HPDE6-E6E7 (cell line): ENCODE measurements around the gene SLC19A3.
"Not testable (repeated sequence)": the region's sequence is repeated elsewhere in the genome, so short reads cannot be mapped to it uniquely, and the experiment has no call there.

Experiments used
- DNase-seq: peaks from one replicate; pipeline ENCODE4 v3.0.0; 2011; ENCODE audit warnings: missing footprints; ENCODE audit errors: extremely low spot score

The SLC19A3 gene

DNA sequence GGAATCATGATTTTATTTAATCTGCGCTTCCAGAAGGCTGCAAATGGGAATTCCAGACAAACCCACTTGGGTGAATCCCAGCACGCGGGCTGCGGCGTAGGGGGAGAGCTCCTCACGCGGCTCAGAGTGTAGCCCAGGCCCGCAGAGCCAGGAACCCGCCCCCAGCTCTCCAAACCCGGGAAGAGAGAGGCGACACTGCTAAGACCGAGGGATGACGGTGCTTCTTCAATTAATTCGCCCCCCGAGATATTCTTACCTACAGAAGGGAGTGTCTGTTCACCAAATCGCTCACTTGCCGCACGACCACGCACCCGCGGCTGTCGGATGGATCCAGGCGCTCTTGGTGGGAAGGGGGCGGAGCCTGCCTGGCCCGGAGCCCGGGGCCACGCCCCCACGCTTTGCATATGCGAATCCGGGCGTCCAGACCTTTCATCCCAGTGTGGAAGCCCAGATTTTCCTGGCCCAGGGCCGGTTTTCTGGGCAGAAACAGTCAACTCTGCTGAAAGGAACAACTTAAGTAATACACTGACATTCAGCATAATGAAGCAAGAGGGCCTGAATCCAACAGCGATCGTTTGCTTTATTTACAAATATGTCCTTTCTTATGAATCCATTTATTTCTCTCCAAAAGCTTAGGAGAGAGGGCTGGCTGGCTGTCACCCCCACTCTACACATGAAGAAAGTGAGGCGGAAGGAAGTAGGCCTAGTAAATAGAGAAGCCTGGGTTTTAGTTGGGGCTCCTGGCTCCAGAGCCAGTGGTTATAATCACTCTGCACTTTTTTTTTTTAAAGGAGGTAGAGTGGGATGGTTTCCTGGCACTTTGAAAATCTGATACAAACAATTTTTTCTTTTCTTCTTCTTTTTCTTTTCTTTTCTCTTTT, at the start of gene SLC19A3:
TSS of gene SLC19A3 (minus strand) at position 342 of the 881 bp plus-strand sequence. CDS start 15,710 bp downstream, outside the sequence.
- DNase-seq = peak; percentile 46

DNA sequence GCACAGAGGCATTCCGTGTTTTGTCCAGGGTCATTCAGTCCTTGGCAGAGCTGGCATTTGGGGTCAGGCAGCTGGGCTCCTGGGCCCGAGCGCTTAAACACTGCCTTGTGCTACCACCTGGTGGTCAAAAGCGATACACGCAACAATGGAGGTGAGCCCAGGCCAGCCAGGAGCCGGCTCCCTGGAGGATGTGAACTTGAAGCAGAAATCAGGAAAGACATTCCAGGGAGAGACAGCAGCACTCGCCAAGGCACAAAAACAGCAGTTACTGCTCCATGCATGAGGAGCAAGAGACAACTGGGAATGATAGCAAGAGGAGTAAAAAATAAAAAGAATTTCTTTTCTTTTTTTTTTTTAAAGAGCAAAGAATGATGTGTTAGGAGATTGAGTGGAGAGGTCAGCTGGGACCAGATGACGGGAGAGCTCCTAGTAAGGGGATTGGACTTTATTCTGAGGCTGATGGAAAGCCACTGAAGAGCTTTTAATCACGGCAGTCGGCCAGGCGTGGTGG, 48.6 kb upstream of the SLC19A3 start:
- DNase-seq = peak; percentile 73

DNA sequence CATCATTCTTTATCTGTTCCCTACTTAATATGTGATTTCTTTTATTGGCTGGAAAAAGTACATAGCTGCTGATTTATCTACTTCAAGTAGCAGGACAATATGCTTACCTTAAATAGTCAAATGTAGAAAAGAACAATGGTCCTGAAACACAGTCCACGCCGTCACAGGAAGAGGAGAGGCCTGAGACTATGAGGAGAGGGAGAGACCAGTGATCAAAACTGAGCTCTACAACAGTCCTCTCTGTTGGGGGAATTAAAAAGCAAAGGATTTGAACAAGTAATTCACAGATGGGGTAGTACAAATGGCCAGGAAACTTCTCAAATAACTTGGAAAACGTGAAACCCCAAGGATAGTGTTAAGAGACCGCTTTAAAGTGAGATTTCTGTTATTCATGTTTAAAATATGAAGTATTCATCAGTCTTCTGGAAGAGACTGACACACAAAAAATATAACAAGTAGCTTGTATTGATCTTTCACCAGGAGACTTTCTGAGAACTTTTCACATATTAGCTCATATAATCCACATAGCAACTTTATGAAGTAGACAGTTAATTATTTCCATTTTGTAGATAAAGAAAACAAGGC, 48.1 kb upstream of the SLC19A3 start:
- DNase-seq = no peak

DNA sequence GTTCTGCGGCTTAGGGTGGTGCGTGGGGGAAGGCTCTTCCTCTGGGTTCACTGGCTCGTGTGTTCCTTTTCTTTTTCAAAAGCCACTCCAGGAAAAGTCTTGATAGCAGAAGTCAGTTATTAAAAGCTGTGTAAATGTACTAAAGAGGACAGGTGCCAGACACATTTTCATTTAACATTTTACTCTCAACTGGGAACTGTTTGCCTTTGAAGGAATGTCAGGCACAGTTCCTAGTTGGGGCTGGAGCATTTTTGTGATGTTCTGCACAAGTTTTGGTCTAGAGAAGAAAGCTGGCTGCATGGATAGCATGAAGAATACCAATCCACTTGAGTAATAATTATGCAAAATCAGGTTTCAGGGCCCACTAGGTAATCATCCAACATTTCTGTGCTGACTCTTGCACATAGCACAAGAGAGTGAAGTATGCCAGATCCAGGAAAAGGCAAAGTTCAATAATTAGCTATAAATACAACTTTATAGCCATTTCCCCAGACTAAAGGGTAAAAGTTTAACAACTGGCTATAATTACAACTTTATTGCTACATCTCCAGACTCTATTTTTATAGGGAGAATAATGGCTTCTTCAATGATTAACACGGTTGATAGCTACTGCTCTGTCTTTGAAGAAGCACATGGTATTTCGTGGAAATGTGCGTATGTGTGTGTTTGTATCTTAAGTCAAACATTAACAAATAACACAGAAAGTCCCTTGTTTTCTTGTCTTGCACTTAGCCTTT, 44.1 kb upstream of the SLC19A3 start:
- no peak for DNase-seq

DNA sequence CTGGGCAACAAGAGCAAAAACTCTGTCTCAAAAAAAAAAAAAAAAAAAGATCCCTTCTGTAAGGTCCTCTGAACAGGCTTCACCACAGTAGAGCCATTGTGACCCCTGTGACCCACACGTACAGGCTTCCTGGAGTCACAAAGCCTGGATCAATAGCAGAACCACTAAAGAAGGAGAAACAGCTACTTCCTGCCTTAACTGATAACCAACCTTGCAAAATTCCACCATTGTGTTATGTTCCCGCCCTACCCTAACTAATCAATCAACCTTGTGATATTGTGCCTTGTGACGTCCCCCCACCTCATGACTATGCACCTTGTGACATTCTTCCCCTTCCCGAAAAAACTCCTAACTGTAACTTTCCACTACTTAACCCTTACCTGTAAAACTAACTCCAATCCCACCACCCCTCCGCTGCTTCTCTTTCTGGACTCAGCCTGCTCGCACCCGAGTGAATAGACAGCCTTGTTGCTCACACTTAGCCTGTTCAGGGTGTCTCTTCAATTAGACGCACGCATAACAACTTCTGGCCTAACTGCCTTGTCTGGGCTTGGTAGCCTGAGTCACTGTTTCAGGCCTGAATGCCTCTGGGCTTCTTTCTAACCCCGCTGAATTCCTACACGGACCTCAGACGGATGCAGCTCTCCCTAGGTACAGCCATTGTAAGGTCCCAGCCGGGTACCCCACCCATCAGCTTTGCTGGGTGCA, 41.7 kb upstream of the SLC19A3 start:
- DNase-seq = peak; percentile 74

DNA sequence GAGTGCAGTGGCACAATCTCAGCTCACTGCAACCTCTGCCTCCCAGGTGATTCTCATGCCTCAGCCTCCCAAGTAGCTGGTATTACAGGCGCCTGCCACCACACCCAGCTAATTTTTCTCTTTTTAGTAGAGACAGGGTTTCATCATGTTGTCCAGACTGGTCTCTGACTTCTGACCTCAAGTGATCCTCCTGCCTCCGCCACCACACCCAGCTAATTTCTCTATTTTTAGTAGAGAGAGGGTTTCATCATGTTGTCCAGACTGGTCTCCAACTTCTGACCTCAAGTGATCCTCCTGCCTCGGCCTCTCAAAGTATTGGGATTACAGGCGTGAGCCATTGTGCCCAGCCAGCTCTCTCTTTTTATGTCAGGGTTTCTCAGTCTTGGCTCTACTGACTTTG, 38.4 kb upstream of the SLC19A3 start:
- DNase-seq = not testable (repeated sequence)

DNA sequence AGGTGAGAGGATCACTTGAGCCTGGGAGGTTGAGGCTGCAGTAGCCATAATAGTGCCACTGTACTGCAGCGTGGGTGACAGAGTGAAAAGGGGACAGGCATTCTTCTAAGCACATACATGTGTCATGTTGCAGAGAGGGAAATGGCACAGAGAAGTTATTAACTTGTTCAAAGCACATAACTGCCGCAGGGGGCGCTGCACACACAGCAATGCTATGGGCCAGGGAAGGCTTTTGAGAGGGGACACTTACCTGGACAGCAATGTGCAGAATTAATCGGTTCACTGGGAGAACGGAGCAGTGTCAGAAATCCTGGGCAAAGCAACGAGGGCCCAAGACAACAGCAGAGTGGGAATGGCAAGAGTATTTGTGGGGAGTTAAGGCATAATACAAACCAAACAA, 30.3 kb upstream of the SLC19A3 start:
- no peak for DNase-seq

DNA sequence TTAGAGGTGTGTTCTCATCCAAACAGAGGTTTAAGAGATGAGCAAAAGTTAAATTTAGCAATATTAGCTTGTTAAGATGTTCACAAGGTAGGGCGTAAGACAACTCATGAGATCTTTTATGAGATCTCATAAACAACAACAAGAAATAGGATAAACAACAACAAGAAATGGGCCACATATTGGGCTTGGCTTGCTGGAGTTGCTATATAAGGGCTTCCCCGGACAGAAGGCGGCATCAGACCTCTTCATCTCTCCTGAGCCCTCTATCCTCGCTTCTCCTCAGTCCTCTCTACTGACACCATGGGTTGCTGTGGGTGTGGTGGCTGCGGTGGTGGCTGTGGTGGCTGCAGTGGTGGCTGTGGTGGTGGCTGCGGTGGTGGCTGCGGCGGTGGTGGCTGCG, 27.8 kb upstream of the SLC19A3 start, which contains the start of gene SCYGR8:
TSS of gene SCYGR8 (plus strand) at position 301 of the 400 bp plus-strand sequence. CDS start at position 301, 0 bp downstream.
- DNase-seq = no peak

DNA sequence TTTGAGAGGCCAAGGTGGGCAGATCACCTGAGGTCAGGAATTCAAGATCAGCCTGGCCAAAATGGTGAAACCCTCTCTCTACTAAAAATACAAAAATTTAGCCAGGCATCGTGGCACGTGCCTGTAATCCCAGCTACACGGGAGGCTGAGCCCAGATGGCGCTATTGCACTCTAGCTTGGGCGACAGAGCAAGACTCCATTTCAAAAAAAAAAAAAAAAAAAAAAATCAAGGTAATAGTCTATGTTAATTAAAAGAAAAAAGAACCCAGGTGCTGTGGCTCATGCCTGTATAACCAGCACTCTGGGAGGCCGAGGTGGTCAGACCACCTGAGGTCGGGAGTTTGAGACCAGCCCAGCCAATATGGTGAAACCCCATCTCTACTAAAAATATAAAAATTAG, 22.9 kb upstream of the SLC19A3 start:
- not testable (repeated sequence) for DNase-seq

DNA sequence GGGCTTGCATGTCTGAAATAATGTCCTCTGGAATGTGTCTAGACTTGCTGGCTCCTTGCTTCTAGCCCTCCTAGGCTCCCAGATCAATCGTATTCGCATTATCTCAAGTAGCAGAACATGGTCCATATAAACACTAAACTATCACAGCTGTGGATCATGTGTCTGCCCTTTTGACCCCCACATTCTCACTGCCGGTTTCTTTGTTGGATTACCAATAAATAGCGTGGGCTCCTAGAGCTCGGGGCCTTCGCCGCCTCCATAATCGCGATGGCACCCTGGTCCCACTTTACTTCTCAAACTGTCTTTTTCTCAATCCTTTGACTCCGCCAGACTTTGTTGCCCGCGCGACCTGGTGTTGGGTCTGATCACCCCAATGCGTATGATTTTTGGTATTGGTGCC, 21.5 kb upstream of the SLC19A3 start:
- no peak for DNase-seq

DNA sequence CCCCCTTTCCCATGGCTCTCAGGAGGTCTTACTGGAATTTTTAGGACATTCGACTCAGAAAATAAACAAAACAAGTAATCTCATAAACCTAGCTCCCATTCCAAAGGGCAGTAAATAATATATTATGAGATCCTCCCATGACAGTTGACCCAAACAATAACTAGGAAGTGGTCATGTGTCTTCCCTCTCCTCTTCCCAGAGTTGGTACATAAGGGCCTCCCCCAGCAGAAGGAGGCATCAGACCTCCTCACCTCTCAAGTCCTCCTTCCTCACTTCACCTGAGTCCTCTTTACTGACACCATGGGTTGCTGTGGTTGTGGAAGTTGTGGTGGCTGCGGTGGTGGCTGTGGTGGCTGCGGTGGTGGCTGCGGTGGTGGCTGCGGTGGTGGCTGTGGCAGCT, 10.2 kb upstream of the SLC19A3 start, which contains the start of gene SCYGR7:
TSS of gene SCYGR7 (plus strand) at position 301 of the 400 bp plus-strand sequence. CDS start at position 301, 0 bp downstream.
- DNase-seq = no peak

DNA sequence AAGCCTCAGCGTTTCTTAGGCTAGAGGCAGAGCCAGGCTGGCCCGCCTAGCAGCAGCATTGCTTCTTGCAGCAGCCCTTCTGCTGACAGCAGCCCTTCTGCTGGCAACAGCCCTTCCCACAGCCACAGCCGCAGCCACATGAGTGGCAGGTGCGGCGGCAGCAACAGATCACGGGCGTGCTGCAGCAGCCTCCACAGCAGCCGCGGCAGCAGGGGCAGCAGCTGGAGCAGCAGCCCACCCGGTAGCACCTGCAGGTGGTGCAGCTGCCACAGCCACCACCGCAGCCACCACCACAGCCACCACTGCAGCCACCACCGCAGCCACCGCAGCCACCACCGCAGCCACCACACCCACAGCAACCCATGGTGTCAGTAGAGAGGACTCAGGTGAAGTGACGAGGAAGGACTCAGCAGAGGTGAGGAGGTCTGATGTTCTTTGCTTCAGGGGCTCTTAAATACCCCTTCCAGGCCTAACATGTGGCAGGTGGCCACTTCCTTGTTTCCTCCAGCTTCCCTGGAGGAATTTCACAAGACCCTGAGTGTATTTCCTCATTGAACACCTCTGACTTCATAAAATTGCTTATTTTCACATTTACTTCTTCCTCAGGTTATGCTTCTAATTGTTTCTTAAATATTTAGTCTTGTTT, 6.7 kb upstream of the SLC19A3 start, which contains the start of gene SCYGR6:
TSS of gene SCYGR6 (minus strand) at position 364 of the 646 bp plus-strand sequence. CDS start at position 364, 0 bp downstream.
- DNase-seq = no peak

DNA sequence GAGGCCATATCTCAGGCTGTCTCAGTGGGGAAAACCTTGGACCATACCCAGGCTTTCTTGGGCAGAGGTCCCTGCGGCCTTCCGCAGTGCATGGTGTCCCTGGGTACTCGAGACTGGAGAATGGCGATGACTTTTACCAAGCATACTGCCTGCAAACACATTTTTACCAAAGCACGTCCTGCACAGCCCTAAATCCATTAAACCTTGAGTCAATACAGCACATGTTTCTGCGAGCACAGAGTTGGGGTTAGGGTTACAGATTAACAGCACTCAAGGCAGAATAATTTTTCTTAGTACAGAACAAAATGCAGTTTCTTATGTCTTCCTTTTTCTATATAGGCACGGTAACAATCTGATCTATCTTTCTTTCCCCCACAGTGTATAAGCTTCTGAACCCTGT, 5.0 kb upstream of the SLC19A3 start:
- DNase-seq = not testable (repeated sequence)

DNA sequence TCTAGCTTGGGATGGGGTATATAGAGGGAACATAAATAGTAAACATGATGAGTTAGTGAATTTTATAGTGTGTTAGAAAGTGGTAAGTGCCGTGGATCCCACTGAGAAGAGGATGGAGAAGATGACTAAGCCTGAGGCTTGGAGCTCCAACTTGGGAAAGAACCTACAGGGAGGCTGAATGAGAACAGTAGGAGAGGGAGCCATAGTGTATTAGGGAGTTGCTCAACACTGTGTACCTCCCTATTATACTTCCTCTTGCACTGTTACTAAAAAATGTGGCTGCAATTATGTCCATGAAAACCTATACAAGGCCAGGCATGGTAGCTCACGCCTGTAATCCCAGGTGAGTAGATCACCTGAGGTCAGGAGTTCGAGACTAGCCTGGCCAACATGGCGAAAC, 2.9 kb upstream of the SLC19A3 start:
- no peak for DNase-seq

DNA sequence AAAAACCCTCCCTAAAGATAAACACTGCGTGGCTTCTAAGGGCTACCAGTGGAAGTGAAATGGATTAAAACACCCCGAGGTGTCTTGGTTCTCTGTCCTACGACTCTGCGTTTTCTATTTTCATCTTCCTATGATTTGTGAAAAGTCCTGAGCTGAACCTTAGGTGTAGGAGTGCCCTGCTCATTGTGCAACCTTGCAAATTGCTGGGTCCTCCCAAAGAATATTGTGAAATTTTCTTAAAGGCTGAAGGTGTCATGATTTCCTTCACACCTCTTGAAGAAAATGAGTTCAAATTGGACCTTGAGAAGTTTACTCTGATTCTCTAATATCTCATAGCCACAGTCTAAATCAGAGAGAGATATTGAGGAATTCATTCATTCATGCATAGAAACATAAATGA, 1.8 kb upstream of the SLC19A3 start:
- no peak for DNase-seq

DNA sequence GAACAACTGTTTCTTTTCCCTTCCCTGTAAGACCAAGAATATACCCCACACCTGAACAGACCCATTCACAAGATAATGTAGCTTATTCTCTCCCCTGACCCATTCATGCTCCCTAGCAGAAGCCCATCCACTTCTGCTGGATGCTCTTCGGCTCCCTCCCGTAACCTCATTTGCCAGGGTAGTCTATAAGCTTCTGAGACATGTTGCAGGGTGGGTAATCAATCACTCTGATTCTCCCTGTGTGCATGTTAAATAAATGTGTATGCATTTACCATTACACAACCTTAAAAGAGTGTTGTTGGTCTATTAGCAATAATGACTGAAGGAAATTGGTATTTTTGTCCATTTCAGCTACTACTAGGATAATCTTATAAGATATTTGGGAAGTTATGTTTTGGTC, 1.3 kb downstream of the SLC19A3 start:
- no peak for DNase-seq

DNA sequence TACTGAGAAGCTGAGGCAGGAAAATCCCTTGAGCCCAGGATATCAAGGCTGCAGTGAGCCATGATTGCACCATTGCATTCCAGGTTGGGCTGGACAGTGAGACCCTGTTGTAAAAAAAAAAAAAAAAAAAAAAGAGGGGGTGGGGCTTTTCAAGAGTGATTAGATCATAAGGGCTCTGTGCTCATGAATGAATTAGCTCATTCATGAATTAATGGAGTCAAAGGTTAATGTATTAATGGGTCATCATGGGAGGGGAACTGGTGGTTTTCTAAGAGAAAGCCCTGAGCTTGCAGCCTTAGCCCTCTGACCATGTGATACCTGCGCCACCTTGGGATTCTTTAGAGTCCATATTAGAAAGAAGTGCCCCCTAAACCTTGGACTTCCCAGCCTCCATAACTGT, 4.5 kb downstream of the SLC19A3 start:
- DNase-seq = no peak

DNA sequence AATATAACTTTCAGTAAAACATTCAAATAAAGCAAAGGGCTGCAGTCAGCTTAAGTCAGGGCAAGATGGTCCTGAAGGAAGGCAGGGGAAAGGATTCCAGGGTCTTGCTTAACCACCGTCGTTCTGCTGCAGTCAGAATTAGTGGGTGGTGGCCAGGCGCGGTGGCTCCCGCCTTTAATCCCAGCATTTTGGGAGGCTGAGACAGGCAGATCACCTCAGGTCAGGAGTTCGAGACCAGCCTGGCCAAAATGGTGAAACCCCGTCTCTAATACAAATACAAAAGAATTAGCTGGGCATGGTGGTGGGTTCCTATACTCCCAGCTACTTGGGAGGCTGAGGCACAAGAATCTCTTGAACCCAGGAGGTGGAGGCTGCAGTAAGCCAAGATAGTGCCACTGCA, 6.8 kb downstream of the SLC19A3 start:
- DNase-seq = no peak

DNA sequence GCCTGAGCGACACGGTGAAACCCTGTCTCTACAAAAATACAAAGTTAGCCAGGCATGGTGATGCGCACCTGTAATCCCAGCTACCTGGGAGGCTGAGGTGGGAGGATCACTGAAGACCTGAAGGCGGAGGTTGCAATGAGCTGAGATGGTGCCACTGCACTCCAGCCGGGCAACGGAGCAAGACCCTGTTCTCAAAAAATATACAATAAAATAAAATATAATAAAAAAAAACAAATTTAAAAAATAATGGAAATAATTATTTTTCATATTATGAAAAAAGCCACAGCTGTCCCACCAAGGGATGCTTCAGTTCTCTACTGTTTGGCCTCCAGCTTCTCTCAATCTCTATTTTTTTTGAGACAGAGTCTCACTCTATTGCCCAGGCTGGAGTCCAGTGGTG, 10.4 kb downstream of the SLC19A3 start:
- DNase-seq = no peak

DNA sequence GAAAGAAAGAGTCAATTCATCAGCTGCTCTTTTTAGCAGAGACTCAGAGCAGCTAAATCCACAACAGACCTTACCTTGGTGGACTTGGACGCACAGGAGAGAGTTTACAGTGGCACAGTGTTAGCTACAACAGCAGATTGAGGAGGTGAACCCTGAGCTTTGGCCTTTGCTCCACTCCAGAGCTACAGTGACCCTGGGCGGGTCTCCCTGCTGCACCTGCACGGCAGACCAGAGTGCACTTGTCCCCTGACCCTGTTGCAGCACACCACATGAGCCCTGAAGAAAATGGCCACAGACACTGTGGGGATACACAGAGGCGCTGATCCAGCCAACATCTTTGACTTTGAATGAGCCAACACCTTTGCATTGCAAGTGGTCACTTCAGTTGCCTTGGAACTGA, 11.0 kb downstream of the SLC19A3 start:
- DNase-seq = no peak

DNA sequence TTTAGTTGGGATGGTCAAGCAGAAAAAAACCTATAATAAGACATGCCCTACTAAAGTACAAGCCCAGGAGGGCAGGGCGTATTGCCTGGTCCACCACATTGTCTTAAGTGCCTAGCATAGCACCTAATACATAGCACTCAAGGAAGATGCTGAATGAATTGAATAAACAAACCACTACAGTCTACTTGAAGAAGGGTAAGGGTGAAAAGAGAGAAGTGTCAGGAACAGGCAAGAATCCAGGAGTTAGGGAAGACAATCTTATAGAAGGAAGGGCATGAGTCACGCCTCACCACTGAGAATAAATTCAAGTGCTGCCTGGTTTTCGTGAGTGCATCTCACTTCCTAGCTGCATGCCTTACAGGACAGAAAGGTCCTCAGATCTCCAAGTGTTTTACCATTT, 13.9 kb downstream of the SLC19A3 start:
- peak; percentile 43 for DNase-seq
